DMS53 (cell line): Measurements from ENCODE around the gene TOP3B.
"Not testable (repeated sequence)": the region's sequence is repeated elsewhere in the genome, so short reads cannot be mapped to it uniquely, and the experiment has no call there.

Experiments used
- DNase-seq: peaks from one replicate; lab custom pipeline; 2025; lab: John Stamatoyannopoulos, UW

The TOP3B gene

GRCh38 chr22:21922370-21923162 lies 60.0 kb downstream of the TOP3B start:
- no peak for DNase-seq

- DNase-seq = no peak
Observed at GRCh38 chr22:21921729-21922128, 60.9 kb downstream of the TOP3B start.

- no peak for DNase-seq
Observed at GRCh38 chr22:21921184-21921721, 61.3 kb downstream of the TOP3B start.

- no peak for DNase-seq
Observed at GRCh38 chr22:21920341-21921183, 62.0 kb downstream of the TOP3B start.

- no peak for DNase-seq
Observed at GRCh38 chr22:21919526-21920307, 62.9 kb downstream of the TOP3B start.

GRCh38 chr22:21918466-21919185 lies 64.0 kb downstream of the TOP3B start:
- DNase-seq = no peak

- DNase-seq = no peak
Observed at GRCh38 chr22:21917959-21918261, 64.7 kb downstream of the TOP3B start.

- DNase-seq = no peak
Observed at GRCh38 chr22:21917181-21917958, 65.2 kb downstream of the TOP3B start.

GRCh38 chr22:21916309-21916918 lies 66.2 kb downstream of the TOP3B start:
- no peak for DNase-seq

- DNase-seq = no peak
Observed at GRCh38 chr22:21915624-21916308, 66.8 kb downstream of the TOP3B start.

GRCh38 chr22:21914033-21914642 lies 68.4 kb downstream of the TOP3B start:
- DNase-seq = not testable (repeated sequence)

- DNase-seq = not testable (repeated sequence)
Observed at GRCh38 chr22:21910367-21910766, 72.2 kb downstream of the TOP3B start.

- no peak for DNase-seq
Observed at GRCh38 chr22:21909871-21910270, 72.7 kb downstream of the TOP3B start.

GRCh38 chr22:21907638-21908522 lies 74.7 kb downstream of the TOP3B start:
- DNase-seq = no peak
